Caco-2 (cell line): ENCODE results near the gene SV2B. TPM values are rescaled to one million over a fixed set of nuclear protein-coding genes. Genes with fewer than 3 reads are reported as not detected.

ENCODE experiments used
- BruUV-seq: library from RNA; stranded (reverse); fragments of 400-500 nt; replicated peaks from 2 replicates; lab custom pipeline; 2021; lab: Mats Ljungman, UMichigan
- CTCF ChIA-PET: fragments of 300-600 bp; sonication (Branson Sonifier 250); formaldehyde crosslinking; loops from one replicate; lab custom pipeline; 2022; ENCODE audit warnings: antibody characterized with exemption; lab: Charles Lee
- POLR2A ChIA-PET: fragments of 300-600 bp; sonication (Branson Sonifier 250); formaldehyde crosslinking; loops from one replicate; lab custom pipeline; 2022; ENCODE audit warnings: antibody characterized with exemption; lab: Charles Lee
- DNase-seq, 2 experiments: peaks; one replicate each; pipeline versions ENCODE4 v3.0.0 to v3.0.0-alpha.2; 2020 to 2022
- H3K27me3 ChIP-seq: replicated peaks from 2 replicates; pipeline ENCODE4 v1.6.0; 2011; ENCODE audit warnings: low read length; ENCODE audit not compliant: control insufficient read depth, insufficient read depth
- H3K36me3 ChIP-seq: 2 replicates; pipeline ENCODE4 v1.5.1; 2011; ENCODE audit warnings: low read length; ENCODE audit not compliant: control insufficient read depth, insufficient read depth
- H3K4me1 ChIP-seq: fragments of 250-450 bp; sonication (Bioruptor Pico); 2 replicates; pipeline ENCODE4 v1.5.1; 2020; ENCODE audit warnings: mild to moderate bottlenecking
- H3K4me3 ChIP-seq: 2 replicates; pipeline ENCODE4 v1.5.1; 2011; ENCODE audit warnings: low read depth, mild to moderate bottlenecking, control low read depth, low read length
- H3K9me3 ChIP-seq: fragments of 250-450 bp; sonication (Bioruptor Pico); 2 replicates; pipeline ENCODE4 v1.5.1; 2020; ENCODE audit warnings: mild to moderate bottlenecking, moderate library complexity
- H3K27ac Mint-ChIP-seq: one replicate; pipeline ENCODE4 v1.8.0; 2022; ENCODE audit warnings: mixed read lengths; ENCODE audit not compliant: unreplicated experiment
- H3K27me3 Mint-ChIP-seq: one replicate; pipeline ENCODE4 v1.8.0; 2022; ENCODE audit warnings: mixed read lengths; ENCODE audit not compliant: insufficient read depth, unreplicated experiment
- H3K36me3 Mint-ChIP-seq: one replicate; pipeline ENCODE4 v1.8.0; 2022; ENCODE audit warnings: mild to moderate bottlenecking, mixed read lengths; ENCODE audit not compliant: insufficient read depth, unreplicated experiment
- H3K4me1 Mint-ChIP-seq: one replicate; pipeline ENCODE4 v1.8.0; 2022; ENCODE audit warnings: low read depth, mixed read lengths; ENCODE audit not compliant: unreplicated experiment
- H3K4me3 Mint-ChIP-seq: one replicate; pipeline ENCODE4 v1.8.0; 2022; ENCODE audit warnings: mild to moderate bottlenecking, moderate library complexity, mixed read lengths; ENCODE audit not compliant: unreplicated experiment
- H3K9me3 Mint-ChIP-seq: one replicate; pipeline ENCODE4 v1.8.0; 2022; ENCODE audit warnings: mixed read lengths; ENCODE audit not compliant: unreplicated experiment
- CTCF ChIP-seq, 2 experiments: fragments of 200-600 bp in 1 of 2; IDR thresholded peaks; 1 replicate in 1 of 2; 2 replicates in 1 of 2; pipeline versions ENCODE4 v1.5.1 to v1.8.0; 2011 to 2022; ENCODE audit warnings: antibody characterized with exemption in 1 of 2, control low read depth in 1 of 2, inconsistent platforms in 1 of 2, low read depth in 1 of 2, low read length in 1 of 2, mild to moderate bottlenecking in 1 of 2, moderate library complexity in 1 of 2; ENCODE audit not compliant: insufficient read depth in 1 of 2, severe bottlenecking in 1 of 2, unreplicated experiment in 1 of 2
- intact Hi-C: fragments of 100-400 bp; cut with micrococcal nuclease; formaldehyde crosslinking; loops from one replicate; pipeline ENCODE4 v1.10.0; 2022; ENCODE audit not compliant: unreplicated experiment
- total RNA-seq: library from RNA; stranded (reverse); gene quantifications from 2 replicates; pipeline ENCODE4 v1.2.3, GENCODE V29; 2022

The SV2B gene
- total RNA-seq, 1 experiment from 2014 or later = not detected

GRCh38 chr15:91304786-91305185 is 204.7 kb downstream of the SV2B start:
- H3K36me3 Mint-ChIP-seq = no peaks in the 10 kb centered on the region
- no peak overlapping the region for H3K4me3 Mint-ChIP-seq
- Histone ChIP-seq H3K4me1 (no peaks in the 10 kb centered on the region), H3K27me3 (peaks cover 1% of the 10 kb centered on the region; the same call in 1 of the 2 replicates), H3K36me3 (no peaks in the 10 kb centered on the region), H3K4me3 (no peak overlapping the region), H3K9me3 (no peaks in the 10 kb centered on the region)
- H3K4me1 Mint-ChIP-seq = no peaks in the 10 kb centered on the region
- CTCF ChIA-PET = no interaction called here
- intact Hi-C loops = loop anchor here (5.0 to 10.0 kb wide), 2 partner anchors 290 to 548 kb away; partner anchors contain the start of gene SLCO3A1
- POLR2A ChIA-PET = no interaction called here
- H3K9me3 Mint-ChIP-seq = no peaks in the 10 kb centered on the region
- BruUV-seq = no TSS peak
- no peak for DNase-seq
- peaks cover 28% of the 10 kb centered on the region for H3K27me3 Mint-ChIP-seq
- TF ChIP-seq CTCF (IDR thresholded peaks at IDR 0.05; ENCODE audit: insufficient read depth in 1 of 2, low read depth in 1 of 2, low read length in 1 of 2, severe bottlenecking in 1 of 2, unreplicated experiment in 1 of 2) = no peak
- no peak overlapping the region for H3K27ac Mint-ChIP-seq

DNA sequence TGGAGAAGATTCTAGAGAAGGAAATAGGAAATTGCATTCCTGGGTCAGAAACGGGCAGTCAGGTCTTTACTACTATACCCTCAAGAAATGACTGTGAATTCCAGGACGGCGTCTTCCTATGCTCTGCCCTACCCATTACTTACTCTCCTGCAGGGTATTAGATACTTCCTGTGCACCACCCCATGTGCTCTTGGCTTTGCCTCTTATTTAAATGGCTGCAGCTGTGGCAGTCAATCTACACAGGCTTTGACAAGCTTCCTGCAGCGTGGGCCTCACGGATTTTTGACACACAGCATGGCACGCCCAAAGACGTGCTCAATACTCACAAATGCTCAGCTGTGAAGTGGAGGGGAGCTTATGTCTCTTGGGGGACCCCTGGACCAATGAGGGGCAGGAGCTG is 206.1 kb downstream of the SV2B start:
- Histone ChIP-seq H3K27me3 (peaks cover 1% of the 10 kb centered on the region; the same call in 1 of the 2 replicates), H3K36me3 (no peaks in the 10 kb centered on the region), H3K4me3 (no peak overlapping the region), H3K9me3 (no peaks in the 10 kb centered on the region), H3K4me1 (no peaks in the 10 kb centered on the region)
- Mint-ChIP-seq H3K36me3 (no peaks in the 10 kb centered on the region), H3K27ac (no peak overlapping the region), H3K27me3 (peaks cover 28% of the 10 kb centered on the region), H3K4me1 (no peaks in the 10 kb centered on the region), H3K4me3 (no peak overlapping the region), H3K9me3 (no peaks in the 10 kb centered on the region)
- ChIA-PET CTCF (no interaction called here), POLR2A (no interaction called here)
- TF ChIP-seq CTCF (IDR thresholded peaks at IDR 0.05; ENCODE audit: insufficient read depth in 1 of 2, low read depth in 1 of 2, low read length in 1 of 2, severe bottlenecking in 1 of 2, unreplicated experiment in 1 of 2) = no peak
- intact Hi-C loops = loop anchor here (10.0 kb wide), 1 partner anchor 289 kb away; no protein-coding TSS in a partner anchor
- no TSS peak for BruUV-seq
- no peak for DNase-seq

DNA sequence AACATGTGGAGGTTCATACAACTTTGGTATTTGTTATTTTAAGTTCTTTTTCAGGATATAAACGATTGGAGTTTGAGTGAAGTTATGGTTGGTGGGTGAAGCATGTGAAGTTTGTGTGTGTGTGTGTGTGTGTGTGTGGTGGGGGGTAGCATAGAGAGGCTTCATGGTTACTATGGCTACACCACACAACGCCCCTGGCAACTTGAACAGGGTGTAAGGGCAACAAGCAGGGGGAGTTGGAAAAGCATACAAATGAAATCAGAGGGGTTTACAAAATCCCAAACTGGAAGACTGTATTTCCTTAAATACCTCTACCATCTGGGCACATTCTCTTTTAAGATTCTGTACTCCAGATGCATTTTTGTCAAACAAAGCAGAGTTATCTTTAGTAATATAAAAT is 207.5 kb downstream of the SV2B start:
- no peak overlapping the region for H3K27ac Mint-ChIP-seq
- intact Hi-C loops = loop anchor here (10.0 kb wide), 1 partner anchor 287 kb away; no protein-coding TSS in a partner anchor
- Histone ChIP-seq H3K36me3 (no peaks in the 10 kb centered on the region), H3K9me3 (no peaks in the 10 kb centered on the region), H3K27me3 (peaks cover 1% of the 10 kb centered on the region; the same call in 1 of the 2 replicates), H3K4me3 (no peak overlapping the region), H3K4me1 (no peaks in the 10 kb centered on the region)
- peaks cover 31% of the 10 kb centered on the region for H3K27me3 Mint-ChIP-seq
- no peaks in the 10 kb centered on the region for H3K9me3 Mint-ChIP-seq
- no peaks in the 10 kb centered on the region for H3K36me3 Mint-ChIP-seq
- ChIA-PET CTCF (no interaction called here), POLR2A (no interaction called here)
- H3K4me1 Mint-ChIP-seq = no peaks in the 10 kb centered on the region
- TF ChIP-seq CTCF (IDR thresholded peaks at IDR 0.05; ENCODE audit: insufficient read depth in 1 of 2, low read depth in 1 of 2, low read length in 1 of 2, severe bottlenecking in 1 of 2, unreplicated experiment in 1 of 2) = no peak
- DNase-seq = no peak
- no peak overlapping the region for H3K4me3 Mint-ChIP-seq
- no TSS peak for BruUV-seq
